HEK293 (cell line): ENCODE data around the gene NEXN.

Experiments used
- BCL11A ChIP-seq: fragments of 450-650 bp; formaldehyde crosslinking; IDR thresholded peaks from 2 replicates; pipeline ENCODE4 v1.5.1; 2016; ENCODE audit warnings: low read depth, missing biosample characterization, missing genetic modification characterization
- CTCF ChIP-seq: fragments of 450-650 bp; formaldehyde crosslinking; IDR thresholded peaks from 2 replicates; pipeline ENCODE4 v1.5.1; 2016; ENCODE audit warnings: missing biosample characterization, missing genetic modification characterization
- GLI4 ChIP-seq: fragments of 450-650 bp; formaldehyde crosslinking; IDR thresholded peaks from 2 replicates; pipeline ENCODE4 v1.5.1; 2016; ENCODE audit warnings: missing biosample characterization, missing genetic modification characterization
- ZNF174 ChIP-seq: fragments of 450-650 bp; formaldehyde crosslinking; IDR thresholded peaks from 2 replicates; pipeline ENCODE4 v1.5.0; 2017; ENCODE audit warnings: missing biosample characterization, mild to moderate bottlenecking, missing genetic modification characterization
- ZNF510 ChIP-seq: fragments of 450-650 bp; formaldehyde crosslinking; IDR thresholded peaks from 2 replicates; pipeline ENCODE4 v1.5.1; 2018; ENCODE audit warnings: mild to moderate bottlenecking, missing genetic modification characterization, missing biosample characterization; ENCODE audit not compliant: insufficient replicate concordance
- ZNF701 ChIP-seq: fragments of 450-650 bp; formaldehyde crosslinking; IDR thresholded peaks from 2 replicates; pipeline ENCODE4 v1.5.1; 2016; ENCODE audit warnings: missing biosample characterization, missing genetic modification characterization

GRCh38 chr1:77906019-77906545 is 17.7 kb downstream of the NEXN start:
- TF ChIP-seq CTCF (tag by site-specific recombination) (no peak), GLI4 (tag by site-specific recombination) (no peak), ZNF510 (tag by site-specific recombination) (no peak), ZNF701 (tag by site-specific recombination) (no peak), BCL11A (tag by site-specific recombination) (no peak), ZNF174 (tag by site-specific recombination) (no peak)
